Neural cell (in vitro differentiated cells): ENCODE measurements around the gene DLG2. TPM values are rescaled to one million over a fixed set of nuclear protein-coding genes. Genes with fewer than 3 reads are reported as not detected.

Experiments used
- H2AFZ ChIP-seq: fragments of 200-600, 300-800 bp; sonication (generic), shearing (Covaris generic); 2 replicates; pipeline ENCODE4 v1.6.0; 2014; ENCODE audit warnings: low read depth, mild to moderate bottlenecking, antibody characterized with exemption, low read length, moderate library complexity
- H3F3A ChIP-seq: fragments of 200-600 bp; shearing (Covaris generic); 2 replicates; pipeline ENCODE4 v1.6.1; 2016; ENCODE audit warnings: mild to moderate bottlenecking, moderate library complexity, mixed read lengths, antibody characterized with exemption, low read length; ENCODE audit not compliant: insufficient read depth, poor library complexity, severe bottlenecking
- H3K27ac ChIP-seq: fragments of 200-600, 300-800 bp; sonication (generic), shearing (Covaris generic); 2 replicates; pipeline ENCODE4 v1.5.1; 2014; ENCODE audit warnings: mild to moderate bottlenecking, low read length, moderate library complexity
- H3K27me3 ChIP-seq: fragments of 300-800, 200-600 bp; sonication (generic), shearing (Covaris generic); 2 replicates; pipeline ENCODE4 v1.6.0; 2014; ENCODE audit warnings: mild to moderate bottlenecking, low read depth, low read length, moderate library complexity; ENCODE audit not compliant: insufficient read depth
- H3K36me3 ChIP-seq: fragments of 300-800, 200-600 bp; sonication (generic), shearing (Covaris generic); 2 replicates; pipeline ENCODE4 v1.5.1; 2014; ENCODE audit warnings: mild to moderate bottlenecking, antibody characterized with exemption, low read length, moderate library complexity; ENCODE audit not compliant: insufficient read depth
- H3K4me2 ChIP-seq: fragments of 300-800, 200-600 bp; sonication (generic), shearing (Covaris generic); 2 replicates; pipeline ENCODE4 v1.6.0; 2014; ENCODE audit warnings: mild to moderate bottlenecking, low read length
- H3K4me3 ChIP-seq: fragments of 300-800, 200-600 bp; sonication (generic), shearing (Covaris generic); 2 replicates; pipeline ENCODE4 v1.5.1; 2014; ENCODE audit warnings: mild to moderate bottlenecking, low read length, moderate library complexity
- H3K79me2 ChIP-seq: fragments of 200-600 bp; shearing (Covaris generic); replicated peaks from 2 replicates; pipeline ENCODE4 v1.6.0; 2014; ENCODE audit warnings: mild to moderate bottlenecking, low read length, moderate library complexity; ENCODE audit not compliant: insufficient read depth
- H3K9ac ChIP-seq: fragments of 300-800, 200-600 bp; sonication (generic), shearing (Covaris generic); 2 replicates; pipeline ENCODE4 v1.6.1; 2016; ENCODE audit warnings: mild to moderate bottlenecking, low read length, mixed read lengths
- H3K9me2 ChIP-seq: fragments of 200-600 bp; shearing (Covaris generic); 2 replicates; pipeline ENCODE4 v1.6.1; 2016; ENCODE audit warnings: mild to moderate bottlenecking, low read length, mixed read lengths; ENCODE audit not compliant: insufficient read depth
- H3K9me3 ChIP-seq: fragments of 200-600, 300-800 bp; sonication (generic), shearing (Covaris generic); 2 replicates; pipeline ENCODE4 v1.6.1; 2016; ENCODE audit warnings: mild to moderate bottlenecking, mixed run types, low read length, moderate library complexity, mixed read lengths
- H4K20me1 ChIP-seq: fragments of 200-600 bp; shearing (Covaris generic); 2 replicates; pipeline ENCODE4 v1.6.1; 2016; ENCODE audit warnings: mild to moderate bottlenecking, mixed run types; ENCODE audit not compliant: insufficient read depth
- EP300 ChIP-seq: fragments of 450-650 bp; conservative IDR thresholded peaks from 2 replicates; pipeline ENCODE4 v1.6.1; 2014; ENCODE audit warnings: antibody characterized with exemption, mild to moderate bottlenecking, moderate library complexity; ENCODE audit not compliant: poor library complexity, severe bottlenecking
- EZH2 ChIP-seq: fragments of 200-600, 300-800 bp; shearing (Covaris generic), sonication (generic); IDR thresholded peaks from 2 replicates; pipeline ENCODE4 v1.6.1; 2014; ENCODE audit warnings: antibody characterized with exemption, low read length, borderline replicate concordance, mild to moderate bottlenecking; ENCODE audit not compliant: insufficient read depth, poor library complexity, severe bottlenecking
- MXI1 ChIP-seq: fragments of 450-650 bp; conservative IDR thresholded peaks from 2 replicates; pipeline ENCODE4 v1.6.1; 2014; ENCODE audit warnings: antibody characterized with exemption, mild to moderate bottlenecking; ENCODE audit not compliant: poor library complexity, severe bottlenecking
- POLR2AphosphoS5 ChIP-seq: IDR thresholded peaks from 2 replicates; pipeline ENCODE4 v1.6.1; 2012
- RAD21 ChIP-seq: fragments of 450-650 bp; conservative IDR thresholded peaks from 2 replicates; pipeline ENCODE4 v1.6.1; 2014; ENCODE audit warnings: antibody characterized with exemption, mild to moderate bottlenecking, moderate library complexity
- SMC3 ChIP-seq: fragments of 450-650 bp; conservative IDR thresholded peaks from 2 replicates; pipeline ENCODE4 v1.6.1; 2014; ENCODE audit warnings: antibody characterized with exemption, mild to moderate bottlenecking, moderate library complexity; ENCODE audit not compliant: poor library complexity
- TAF1 ChIP-seq: IDR thresholded peaks from 2 replicates; pipeline ENCODE4 v1.6.1; 2012; ENCODE audit warnings: low read depth
- polyA plus RNA-seq: library from polyadenylated mRNA; depleted of rRNA; stranded (reverse); fragments of >200 nt; gene quantifications from 2 replicates; pipeline ENCODE4 v1.2.3, GENCODE V29; 2014
- TF ChIP-seq, protein P1 (sequence below): IDR thresholded peaks from 2 replicates; pipeline ENCODE4 v1.6.1; 2012; ENCODE audit warnings: borderline replicate concordance
- TF ChIP-seq, protein P2 (sequence below): fragments of 450-650 bp; IDR thresholded peaks from 2 replicates; pipeline ENCODE4 v1.5.1; 2014; ENCODE audit warnings: antibody characterized with exemption, mild to moderate bottlenecking, moderate library complexity; ENCODE audit not compliant: poor library complexity, severe bottlenecking

Gene DLG2
- polyA plus RNA-seq, 1 donor from 2014 or later: 179 TPM

DNA sequence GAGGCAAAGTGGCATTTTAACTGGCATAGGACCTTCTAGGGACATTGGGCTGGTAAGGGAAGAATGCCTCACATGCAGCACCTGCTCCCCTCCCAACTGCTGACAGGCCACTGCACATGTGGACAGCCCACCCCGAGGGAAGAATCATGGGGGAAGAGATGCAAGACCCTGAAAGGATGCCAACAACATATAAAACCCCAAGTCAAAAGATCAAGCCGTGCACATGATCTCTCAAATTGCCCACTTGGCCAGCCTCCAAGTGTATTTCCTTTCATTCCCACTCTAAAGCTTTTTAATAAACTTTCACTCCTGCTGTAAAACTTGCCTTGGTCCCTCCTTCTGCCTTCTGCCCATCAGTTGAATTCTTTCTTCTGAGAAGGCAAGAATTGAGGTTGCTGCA, 1393.1 kb downstream of the DLG2 start:
- Histone ChIP-seq H3K9me2 (no peaks in the 10 kb centered on the region), H3K4me3 (no peak overlapping the region), H3K36me3 (no peaks in the 10 kb centered on the region), H3F3A (no peaks in the 10 kb centered on the region), H3K79me2 (no peaks in the 10 kb centered on the region), H4K20me1 (no peaks in the 10 kb centered on the region), H3K27ac (no peak overlapping the region), H3K9ac (no peak overlapping the region), H3K27me3 (no peaks in the 10 kb centered on the region), H3K9me3 (no peaks in the 10 kb centered on the region), H3K4me2 (no peak overlapping the region), H2AFZ (no peak overlapping the region)
- no peak for TF ChIP-seq MXI1
- no peak for TF ChIP-seq RAD21
- no peak for TF ChIP-seq EP300
- TF ChIP-seq, protein P1, sequence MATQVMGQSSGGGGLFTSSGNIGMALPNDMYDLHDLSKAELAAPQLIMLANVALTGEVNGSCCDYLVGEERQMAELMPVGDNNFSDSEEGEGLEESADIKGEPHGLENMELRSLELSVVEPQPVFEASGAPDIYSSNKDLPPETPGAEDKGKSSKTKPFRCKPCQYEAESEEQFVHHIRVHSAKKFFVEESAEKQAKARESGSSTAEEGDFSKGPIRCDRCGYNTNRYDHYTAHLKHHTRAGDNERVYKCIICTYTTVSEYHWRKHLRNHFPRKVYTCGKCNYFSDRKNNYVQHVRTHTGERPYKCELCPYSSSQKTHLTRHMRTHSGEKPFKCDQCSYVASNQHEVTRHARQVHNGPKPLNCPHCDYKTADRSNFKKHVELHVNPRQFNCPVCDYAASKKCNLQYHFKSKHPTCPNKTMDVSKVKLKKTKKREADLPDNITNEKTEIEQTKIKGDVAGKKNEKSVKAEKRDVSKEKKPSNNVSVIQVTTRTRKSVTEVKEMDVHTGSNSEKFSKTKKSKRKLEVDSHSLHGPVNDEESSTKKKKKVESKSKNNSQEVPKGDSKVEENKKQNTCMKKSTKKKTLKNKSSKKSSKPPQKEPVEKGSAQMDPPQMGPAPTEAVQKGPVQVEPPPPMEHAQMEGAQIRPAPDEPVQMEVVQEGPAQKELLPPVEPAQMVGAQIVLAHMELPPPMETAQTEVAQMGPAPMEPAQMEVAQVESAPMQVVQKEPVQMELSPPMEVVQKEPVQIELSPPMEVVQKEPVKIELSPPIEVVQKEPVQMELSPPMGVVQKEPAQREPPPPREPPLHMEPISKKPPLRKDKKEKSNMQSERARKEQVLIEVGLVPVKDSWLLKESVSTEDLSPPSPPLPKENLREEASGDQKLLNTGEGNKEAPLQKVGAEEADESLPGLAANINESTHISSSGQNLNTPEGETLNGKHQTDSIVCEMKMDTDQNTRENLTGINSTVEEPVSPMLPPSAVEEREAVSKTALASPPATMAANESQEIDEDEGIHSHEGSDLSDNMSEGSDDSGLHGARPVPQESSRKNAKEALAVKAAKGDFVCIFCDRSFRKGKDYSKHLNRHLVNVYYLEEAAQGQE: no peak
- TF ChIP-seq SMC3: no peak
- TF ChIP-seq, protein P2, sequence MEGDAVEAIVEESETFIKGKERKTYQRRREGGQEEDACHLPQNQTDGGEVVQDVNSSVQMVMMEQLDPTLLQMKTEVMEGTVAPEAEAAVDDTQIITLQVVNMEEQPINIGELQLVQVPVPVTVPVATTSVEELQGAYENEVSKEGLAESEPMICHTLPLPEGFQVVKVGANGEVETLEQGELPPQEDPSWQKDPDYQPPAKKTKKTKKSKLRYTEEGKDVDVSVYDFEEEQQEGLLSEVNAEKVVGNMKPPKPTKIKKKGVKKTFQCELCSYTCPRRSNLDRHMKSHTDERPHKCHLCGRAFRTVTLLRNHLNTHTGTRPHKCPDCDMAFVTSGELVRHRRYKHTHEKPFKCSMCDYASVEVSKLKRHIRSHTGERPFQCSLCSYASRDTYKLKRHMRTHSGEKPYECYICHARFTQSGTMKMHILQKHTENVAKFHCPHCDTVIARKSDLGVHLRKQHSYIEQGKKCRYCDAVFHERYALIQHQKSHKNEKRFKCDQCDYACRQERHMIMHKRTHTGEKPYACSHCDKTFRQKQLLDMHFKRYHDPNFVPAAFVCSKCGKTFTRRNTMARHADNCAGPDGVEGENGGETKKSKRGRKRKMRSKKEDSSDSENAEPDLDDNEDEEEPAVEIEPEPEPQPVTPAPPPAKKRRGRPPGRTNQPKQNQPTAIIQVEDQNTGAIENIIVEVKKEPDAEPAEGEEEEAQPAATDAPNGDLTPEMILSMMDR: no peak
- no peak for TF ChIP-seq POLR2AphosphoS5
- no peak for TF ChIP-seq TAF1
- no peak for TF ChIP-seq EZH2

DNA sequence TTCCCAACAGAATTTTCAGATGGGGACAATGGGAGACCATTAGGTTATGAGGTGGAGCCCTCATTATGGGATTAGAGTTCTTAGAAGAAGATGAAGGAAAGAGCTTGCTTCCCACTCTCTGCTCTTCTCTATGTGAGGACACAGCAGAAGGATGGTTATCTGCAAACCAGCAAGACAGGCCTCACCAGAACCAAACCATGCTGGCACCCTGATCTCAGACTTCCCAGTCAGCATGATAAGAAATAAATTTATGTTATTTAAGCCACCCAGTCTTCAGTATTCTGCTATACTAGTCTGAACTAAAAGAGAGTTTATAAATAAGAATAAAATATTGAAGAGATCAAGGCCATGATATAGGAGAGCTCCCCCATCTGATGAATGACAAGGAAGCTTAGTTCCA, 1394.6 kb downstream of the DLG2 start:
- no peak overlapping the region for H3K4me3 ChIP-seq
- H3K9me3 ChIP-seq: no peaks in the 10 kb centered on the region
- no peaks in the 10 kb centered on the region for H4K20me1 ChIP-seq
- H3K27ac ChIP-seq: no peak overlapping the region
- no peaks in the 10 kb centered on the region for H3K27me3 ChIP-seq
- H3K9me2 ChIP-seq: no peaks in the 10 kb centered on the region
- H2AFZ ChIP-seq: no peak overlapping the region
- H3K4me2 ChIP-seq: no peak overlapping the region
- H3K36me3 ChIP-seq: no peaks in the 10 kb centered on the region
- TF ChIP-seq TAF1 (no peak), POLR2AphosphoS5 (no peak), MXI1 (no peak), SMC3 (no peak), EZH2 (no peak), EP300 (no peak)
- H3K9ac ChIP-seq: no peak overlapping the region
- no peaks in the 10 kb centered on the region for H3F3A ChIP-seq
- no peaks in the 10 kb centered on the region for H3K79me2 ChIP-seq

DNA sequence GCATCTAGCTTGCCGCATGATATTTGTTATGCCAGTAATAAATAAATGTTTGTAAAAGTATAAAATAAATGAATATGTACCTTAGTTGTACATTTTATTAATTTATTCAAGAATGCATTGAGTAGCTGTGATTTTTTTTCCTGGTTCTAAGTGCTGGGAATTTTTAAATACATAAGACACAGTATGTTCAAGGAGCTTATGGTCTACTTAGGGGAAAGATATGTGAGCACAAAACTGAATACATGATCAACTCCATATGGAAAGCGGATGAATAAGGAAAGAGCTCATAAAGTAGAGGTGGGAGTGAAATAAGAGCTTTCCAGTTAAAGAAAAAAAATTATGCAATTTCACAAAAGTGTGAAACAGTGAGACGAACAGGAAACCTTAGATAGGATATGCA, 1396.7 kb downstream of the DLG2 start:
- H3K27ac ChIP-seq: no peak overlapping the region

More for the DNA sequence above, 1396.7 kb downstream of the DLG2 start:
- H3K9me2 ChIP-seq: no peaks in the 10 kb centered on the region
- no peaks in the 10 kb centered on the region for H3K36me3 ChIP-seq
- no peaks in the 10 kb centered on the region for H3K27me3 ChIP-seq
- no peak overlapping the region for H3K4me3 ChIP-seq
- H2AFZ ChIP-seq: no peak overlapping the region
- H4K20me1 ChIP-seq: no peaks in the 10 kb centered on the region
- H3F3A ChIP-seq: no peaks in the 10 kb centered on the region
- no peak overlapping the region for H3K4me2 ChIP-seq
- H3K9ac ChIP-seq: no peak overlapping the region
- no peak for TF ChIP-seq MXI1
- TF ChIP-seq POLR2AphosphoS5: no peak
- TF ChIP-seq EP300: no peak
- TF ChIP-seq SMC3: no peak
- no peak for TF ChIP-seq RAD21
- TF ChIP-seq, protein P1: no peak
- TF ChIP-seq TAF1: no peak
- no peaks in the 10 kb centered on the region for H3K9me3 ChIP-seq
- H3K79me2 ChIP-seq: no peaks in the 10 kb centered on the region
